D721Med (cell line): ENCODE results near the gene MAP3K20.

Experiments
- DNase-seq: peaks from one replicate; pipeline ENCODE4 v3.0.0; 2011; ENCODE audit warnings: low spot score; ENCODE audit not compliant: insufficient read length
- FAIRE-seq: peaks from 2 replicates; lab custom pipeline; 2011; peaks lifted over from hg19 to GRCh38; lab: Jason Lieb, UNC
- CTCF ChIP-seq: IDR thresholded peaks from 2 replicates; pipeline ENCODE4 v1.5.1; 2012; ENCODE audit warnings: mild to moderate bottlenecking, control low read depth; ENCODE audit not compliant: insufficient read depth; ENCODE audit errors: missing control alignments

Gene MAP3K20

DNA sequence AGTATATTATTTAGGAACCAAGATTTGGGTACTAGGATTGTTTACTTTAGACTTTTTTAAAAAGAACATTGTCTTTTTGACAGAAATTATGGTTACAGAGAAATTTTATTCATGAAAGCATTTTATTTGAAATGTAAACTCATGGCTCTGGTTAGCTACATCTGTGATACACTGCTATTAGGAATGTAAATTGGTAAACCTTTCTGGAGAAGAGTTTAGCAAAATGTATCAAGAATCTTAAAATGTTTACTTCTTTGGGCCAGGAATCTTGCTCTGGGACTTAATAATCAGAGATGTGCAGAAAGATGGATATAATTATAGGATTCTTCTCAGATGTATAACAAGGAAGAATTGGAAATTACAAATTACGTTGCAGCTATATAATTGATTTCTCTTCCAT, 19.7 kb downstream of the MAP3K20 start:
- FAIRE-seq (no peak), DNase-seq (no peak)
- no peak for TF ChIP-seq CTCF

DNA sequence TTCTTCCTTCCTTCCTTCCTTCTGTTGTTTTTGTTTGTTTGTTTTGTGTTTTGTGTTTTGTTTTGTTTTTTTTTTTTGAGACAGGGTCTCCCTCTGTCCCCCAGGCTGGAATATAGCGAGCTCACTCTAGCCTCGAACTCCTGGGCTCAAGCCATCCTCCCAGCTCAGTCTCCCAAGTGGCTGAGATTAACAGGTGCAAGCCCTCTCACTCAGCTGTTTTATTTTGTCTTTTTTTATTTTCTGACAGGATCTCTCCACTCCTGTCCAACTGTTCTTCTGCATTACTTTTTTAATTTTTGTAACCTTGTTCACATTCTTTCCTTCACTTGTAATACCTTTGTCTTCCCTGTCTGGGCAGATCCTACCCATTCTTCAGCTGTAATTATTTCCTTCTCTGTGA, 23.6 kb downstream of the MAP3K20 start:
- TF ChIP-seq CTCF, result no peak
- FAIRE-seq (no peak), DNase-seq (no peak)

GRCh38 chr2:173099804-173100203, 24.2 kb downstream of the MAP3K20 start:
- TF ChIP-seq CTCF, result no peak
- FAIRE-seq, result no peak

DNA sequence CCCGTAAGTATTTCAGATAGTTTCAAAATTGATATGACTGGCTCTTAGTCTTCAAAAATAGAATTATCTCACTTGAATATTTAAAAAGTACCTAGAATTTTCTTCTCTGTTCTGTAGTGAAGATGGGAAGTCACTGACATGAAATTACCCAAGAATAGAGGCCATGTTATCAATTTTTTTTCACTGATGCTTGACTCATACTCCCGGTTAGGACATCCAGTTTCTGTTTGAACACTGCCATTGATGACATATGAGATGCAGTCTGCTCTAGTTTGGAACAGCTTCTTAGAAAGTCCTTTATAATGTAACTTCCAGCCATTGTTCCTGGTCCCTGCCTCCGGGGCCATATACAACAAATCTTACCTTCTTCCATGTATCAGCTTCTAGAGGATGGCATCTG, 26.0 kb downstream of the MAP3K20 start:
- FAIRE-seq (no peak), DNase-seq (no peak)
- no peak for TF ChIP-seq CTCF

More at GRCh38 chr2:173099804-173100203, 24.2 kb downstream of the MAP3K20 start:
- DNase-seq, result no peak

GRCh38 chr2:173104156-173104555, 28.5 kb downstream of the MAP3K20 start:
- FAIRE-seq (no peak), DNase-seq (no peak)
- TF ChIP-seq CTCF, result no peak

GRCh38 chr2:173106959-173107628, 31.4 kb downstream of the MAP3K20 start:
- TF ChIP-seq CTCF, result no peak
- DNase-seq, result no peak
- no peak for FAIRE-seq

DNA sequence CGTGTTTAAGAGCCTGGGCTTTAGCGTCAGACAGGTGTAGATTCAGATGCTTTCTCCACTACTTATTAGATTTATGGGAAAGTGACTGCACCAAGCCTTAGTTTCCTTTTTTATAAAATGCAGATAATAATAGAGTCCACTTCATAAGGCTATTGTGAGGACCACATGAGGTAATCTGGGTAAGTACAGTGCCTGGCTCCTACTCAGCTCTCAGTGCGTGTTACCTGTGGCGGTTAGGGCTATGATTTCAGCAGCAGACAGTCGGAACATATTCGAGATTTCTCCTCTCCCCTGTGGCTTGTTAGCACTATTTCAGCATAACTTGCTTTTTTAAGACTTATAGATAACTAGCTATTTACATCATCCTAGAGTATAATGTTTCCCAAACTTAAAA, 32.0 kb downstream of the MAP3K20 start:
- TF ChIP-seq CTCF, result no peak
- FAIRE-seq (no peak), DNase-seq (no peak)
